Parathyroid adenoma (tissue), 2 donors: ENCODE results near the gene CREBRF.

Experiments
- H2AFZ ChIP-seq: fragments of 300-600 bp; sonication (generic); one replicate; pipeline ENCODE4 v1.7.0; 2017; ENCODE audit warnings: antibody characterized with exemption, mild to moderate bottlenecking
- H3K27ac ChIP-seq: fragments of 300-600 bp; sonication (generic); one replicate; pipeline ENCODE4 v1.7.0; 2017
- H3K27me3 ChIP-seq: fragments of 300-600 bp; sonication (generic); one replicate; pipeline ENCODE4 v1.7.0; 2017; ENCODE audit warnings: low read length; ENCODE audit not compliant: control insufficient read depth, insufficient read depth
- H3K36me3 ChIP-seq: fragments of 300-600 bp; sonication (generic); one replicate; pipeline ENCODE4 v1.7.0; 2017; ENCODE audit warnings: low read length; ENCODE audit not compliant: control insufficient read depth, insufficient read depth
- H3K4me1 ChIP-seq: fragments of 300-600 bp; sonication (generic); one replicate; pipeline ENCODE4 v1.7.0; 2017; ENCODE audit warnings: control low read depth
- H3K4me2 ChIP-seq: fragments of 300-600 bp; sonication (generic); one replicate; pipeline ENCODE4 v1.7.0; 2017; ENCODE audit warnings: low read length
- H3K4me3 ChIP-seq: fragments of 300-600 bp; sonication (generic); one replicate; pipeline ENCODE4 v1.7.0; 2017; ENCODE audit warnings: low read depth, low read length
- H3K79me2 ChIP-seq: fragments of 300-600 bp; sonication (generic); one replicate; pipeline ENCODE4 v1.7.0; 2017; ENCODE audit warnings: control low read depth
- H3K9ac ChIP-seq: fragments of 300-600 bp; sonication (generic); one replicate; pipeline ENCODE4 v1.7.0; 2017; ENCODE audit warnings: mild to moderate bottlenecking
- H3K9me3 ChIP-seq: fragments of 300-600 bp; sonication (generic); one replicate; pipeline ENCODE4 v1.7.0; 2017; ENCODE audit warnings: low read length; ENCODE audit not compliant: control insufficient read depth
- CTCF ChIP-seq: fragments of 300-600 bp; sonication (generic); IDR thresholded peaks from one replicate; pipeline ENCODE4 v1.7.0; 2017; ENCODE audit warnings: antibody characterized with exemption, mild to moderate bottlenecking
- donor health status: primary hyperparathyroidism.

The CREBRF gene

GRCh38 chr5:173188280-173188679, 132.1 kb downstream of the CREBRF start:
- Histone ChIP-seq H3K27ac (no peak overlapping the region), H3K27me3 (no peaks in the 10 kb centered on the region), H3K4me2 (no peak overlapping the region), H3K4me1 (no peaks in the 10 kb centered on the region), H2AFZ (no peak overlapping the region), H3K36me3 (no peaks in the 10 kb centered on the region), H3K79me2 (no peaks in the 10 kb centered on the region), H3K9ac (no peak overlapping the region), H3K4me3 (no peak overlapping the region), H3K9me3 (no peaks in the 10 kb centered on the region)
- no peak for TF ChIP-seq CTCF
